AG04450 (cell line): ENCODE measurements around the gene KCNQ4. TPM values are rescaled to one million over a fixed set of nuclear protein-coding genes. Genes with fewer than 3 reads are reported as not detected.

Experiments used
- CTCF ChIA-PET: fragments of 300-600, 350-600 bp; formaldehyde crosslinking; extraction: SDS; loops from one replicate; lab custom pipeline; 2022; ENCODE audit warnings: antibody characterized with exemption, inconsistent platforms; lab: Charles Lee
- POLR2A ChIA-PET: fragments of 350-600 bp; formaldehyde crosslinking; extraction: SDS; loops from one replicate; lab custom pipeline; 2021; ENCODE audit warnings: antibody characterized with exemption, inconsistent platforms; lab: Yijun Ruan, JAX
- DNase-seq: peaks from one replicate; pipeline ENCODE4 v3.0.0-alpha.2; 2011; ENCODE audit warnings: low read depth, low spot score
- H3K27ac ChIP-seq: one replicate; pipeline ENCODE4 v1.5.1; 2012; ENCODE audit warnings: low read depth, low read length, control low read depth
- H3K27me3 ChIP-seq: one replicate; pipeline ENCODE4 v1.6.0; 2012; ENCODE audit warnings: low read length; ENCODE audit not compliant: control insufficient read depth, insufficient read depth
- H3K4me3 ChIP-seq: 2 replicates; pipeline ENCODE4 v1.5.1; 2011; ENCODE audit warnings: mild to moderate bottlenecking, low read depth, low read length, control low read depth
- H3K9me3 ChIP-seq: 2 replicates; pipeline ENCODE4 v1.5.1; 2012; ENCODE audit warnings: low read length; ENCODE audit not compliant: control insufficient read depth, insufficient read depth
- polyA plus RNA-seq: library from polyadenylated mRNA; depleted of rRNA; stranded (reverse); fragments of >200 nt; gene quantifications from 2 replicates; pipeline ENCODE4 v1.2.3, GENCODE V29; 2011
- TF ChIP-seq, protein P1 (sequence below): IDR thresholded peaks from 2 replicates; pipeline ENCODE4 v1.5.1; 2011; ENCODE audit warnings: low read depth, low read length, control low read depth, inconsistent platforms

KCNQ4 gene
- polyA plus RNA-seq, 1 experiment: not detected

DNA sequence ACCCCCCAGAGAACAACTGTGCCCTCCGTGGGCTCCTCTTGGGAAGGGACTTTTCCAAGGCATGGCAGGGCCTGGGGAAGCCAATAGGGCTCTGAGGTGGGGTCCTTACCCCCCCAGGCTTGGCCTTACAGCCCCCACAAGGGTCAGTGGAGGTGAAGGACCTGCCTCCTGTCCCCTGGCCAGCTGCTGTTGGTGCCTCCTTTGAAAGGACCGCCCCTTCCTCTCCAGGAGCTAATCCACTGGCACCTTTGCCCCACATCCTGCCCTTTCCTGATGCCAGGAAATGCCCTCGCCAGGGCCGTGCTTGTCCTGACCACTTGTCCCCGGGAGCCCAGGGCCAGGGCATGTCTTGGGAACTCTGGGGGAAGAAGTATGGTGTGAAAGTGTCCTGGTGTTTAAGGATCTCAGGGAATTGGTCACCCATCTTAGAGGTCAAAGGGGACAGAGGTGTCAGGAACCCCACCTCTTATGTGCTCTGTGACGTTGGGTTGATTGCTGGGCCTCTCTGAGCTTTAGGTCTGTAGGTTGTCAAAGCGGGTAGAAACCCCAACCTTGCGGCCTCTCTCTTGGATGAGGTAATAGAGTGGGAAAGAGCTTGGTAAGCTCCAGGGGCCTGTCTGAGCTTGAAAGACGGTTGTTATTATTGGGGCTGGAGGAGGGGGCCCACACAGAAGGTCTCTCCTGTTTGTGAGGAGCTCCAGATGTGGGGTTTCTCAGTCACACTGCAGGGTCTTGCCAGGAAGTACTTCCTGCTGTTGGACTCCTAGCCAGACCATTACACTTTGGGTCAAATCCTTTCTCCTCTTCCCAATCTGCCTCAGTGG lies 2.8 kb downstream of the KCNQ4 start:
- TF ChIP-seq, protein P1, sequence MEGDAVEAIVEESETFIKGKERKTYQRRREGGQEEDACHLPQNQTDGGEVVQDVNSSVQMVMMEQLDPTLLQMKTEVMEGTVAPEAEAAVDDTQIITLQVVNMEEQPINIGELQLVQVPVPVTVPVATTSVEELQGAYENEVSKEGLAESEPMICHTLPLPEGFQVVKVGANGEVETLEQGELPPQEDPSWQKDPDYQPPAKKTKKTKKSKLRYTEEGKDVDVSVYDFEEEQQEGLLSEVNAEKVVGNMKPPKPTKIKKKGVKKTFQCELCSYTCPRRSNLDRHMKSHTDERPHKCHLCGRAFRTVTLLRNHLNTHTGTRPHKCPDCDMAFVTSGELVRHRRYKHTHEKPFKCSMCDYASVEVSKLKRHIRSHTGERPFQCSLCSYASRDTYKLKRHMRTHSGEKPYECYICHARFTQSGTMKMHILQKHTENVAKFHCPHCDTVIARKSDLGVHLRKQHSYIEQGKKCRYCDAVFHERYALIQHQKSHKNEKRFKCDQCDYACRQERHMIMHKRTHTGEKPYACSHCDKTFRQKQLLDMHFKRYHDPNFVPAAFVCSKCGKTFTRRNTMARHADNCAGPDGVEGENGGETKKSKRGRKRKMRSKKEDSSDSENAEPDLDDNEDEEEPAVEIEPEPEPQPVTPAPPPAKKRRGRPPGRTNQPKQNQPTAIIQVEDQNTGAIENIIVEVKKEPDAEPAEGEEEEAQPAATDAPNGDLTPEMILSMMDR: no peak
- Histone ChIP-seq H3K9me3 (no peaks in the 10 kb centered on the region; the same call in 1 of the 2 replicates), H3K4me3 (no peak overlapping the region), H3K27ac (no peak overlapping the region), H3K27me3 (peaks cover 56% of the 10 kb centered on the region)
- POLR2A ChIA-PET: interaction anchor here (0.5 to 1.0 kb wide), 2 partner anchors 40 to 95 kb away, joined by 3 to 9 read pairs; partner anchors contain the start of gene NFYC
- CTCF ChIA-PET: no interaction called here
- DNase-seq: no peak

DNA sequence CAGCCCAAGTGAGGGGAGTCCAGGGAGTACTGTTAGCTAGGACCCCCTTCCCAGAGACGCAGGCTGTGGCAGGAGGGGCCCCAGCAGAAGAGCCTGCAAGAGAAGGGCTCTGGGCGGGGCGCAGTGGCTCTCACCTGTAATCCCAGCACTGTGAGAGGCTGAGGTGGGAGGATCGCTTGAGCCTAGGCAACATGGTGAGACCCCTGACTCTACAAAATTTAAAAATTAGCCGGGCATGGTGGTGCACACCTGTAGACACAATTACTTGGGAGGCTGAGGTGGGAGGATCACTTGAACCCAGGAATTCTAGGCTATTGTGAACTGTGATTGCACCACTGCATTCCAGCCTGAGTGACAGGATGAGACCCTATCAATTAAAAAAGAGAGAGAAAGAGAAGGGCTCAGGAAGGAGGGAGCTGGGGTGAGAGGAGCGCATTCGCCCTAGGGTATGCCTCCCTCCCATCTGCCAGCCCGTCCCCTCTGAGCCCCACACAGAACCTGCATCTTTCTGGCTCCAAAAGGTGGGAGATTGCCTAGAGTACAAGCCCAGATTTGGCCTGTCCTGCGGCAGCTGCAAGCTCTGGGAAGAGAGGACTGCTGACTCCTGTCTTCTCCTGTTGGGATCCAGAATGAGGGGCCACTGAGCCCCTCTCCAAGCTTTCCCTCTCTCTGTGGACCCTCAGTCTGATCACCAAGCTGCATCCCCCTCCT lies 3.6 kb downstream of the KCNQ4 start:
- Histone ChIP-seq H3K9me3 (no peaks in the 10 kb centered on the region; the same call in 1 of the 2 replicates), H3K27me3 (peaks cover 58% of the 10 kb centered on the region), H3K4me3 (no peak overlapping the region), H3K27ac (no peak overlapping the region)
- DNase-seq: no peak
- POLR2A ChIA-PET: interaction anchor here (1.0 kb wide), 1 partner anchor 96 kb away, joined by 3 read pairs; the partner anchor contains the start of gene NFYC
- TF ChIP-seq, protein P1: no peak
- CTCF ChIA-PET: interaction anchor here (1.6 kb wide), 1 partner anchor 13 kb away, joined by 4 read pairs; no protein-coding TSS in a partner anchor

DNA sequence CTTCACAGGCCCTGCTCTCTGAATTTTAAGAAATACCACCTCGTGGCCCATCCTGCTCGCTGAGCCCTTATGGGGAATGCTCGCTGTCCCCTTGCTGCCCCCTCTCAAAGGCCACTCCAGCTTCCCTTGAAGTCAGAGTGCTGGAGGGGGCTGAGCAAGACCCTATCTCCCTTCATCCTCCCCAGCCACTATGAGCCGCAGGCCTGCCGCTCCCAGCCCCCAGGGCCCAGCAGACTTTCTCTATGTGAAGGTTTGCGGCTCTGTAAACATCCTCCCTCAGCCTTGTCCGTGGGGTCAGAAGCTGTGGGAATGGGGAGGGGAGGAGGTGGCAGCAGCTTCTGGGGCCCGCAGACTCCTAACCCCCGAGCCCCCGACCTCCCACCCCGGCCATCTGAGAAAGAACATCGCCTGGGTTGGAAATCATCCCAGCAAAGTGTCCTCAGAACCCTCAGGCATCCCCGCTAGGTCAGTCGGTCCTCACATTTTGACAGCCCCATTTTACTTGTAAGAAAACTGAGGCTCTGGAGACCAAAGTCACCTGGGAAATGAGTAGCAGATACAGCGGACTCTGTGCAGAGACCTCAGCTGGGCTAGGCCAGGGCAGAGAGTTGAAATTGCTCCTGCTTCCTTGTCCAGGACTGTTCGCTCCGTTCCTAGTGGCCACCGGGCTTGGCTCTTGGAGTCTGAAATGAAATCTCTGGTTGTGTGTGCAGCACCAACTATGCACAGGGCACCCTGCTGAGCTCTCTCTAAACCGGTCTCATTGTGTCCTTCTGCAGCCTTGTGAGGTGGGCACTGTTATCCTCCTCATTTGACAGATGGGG lies 4.4 kb downstream of the KCNQ4 start:
- Histone ChIP-seq H3K9me3 (no peaks in the 10 kb centered on the region; the same call in 1 of the 2 replicates), H3K27me3 (peaks cover 59% of the 10 kb centered on the region), H3K4me3 (no peak overlapping the region), H3K27ac (no peak overlapping the region)
- ChIA-PET POLR2A (no interaction called here), CTCF (interaction anchor here (1.6 kb wide), 1 partner anchor 14 kb away, joined by 4 read pairs; no protein-coding TSS in a partner anchor)
- DNase-seq: no peak
- TF ChIP-seq, protein P1: no peak

DNA sequence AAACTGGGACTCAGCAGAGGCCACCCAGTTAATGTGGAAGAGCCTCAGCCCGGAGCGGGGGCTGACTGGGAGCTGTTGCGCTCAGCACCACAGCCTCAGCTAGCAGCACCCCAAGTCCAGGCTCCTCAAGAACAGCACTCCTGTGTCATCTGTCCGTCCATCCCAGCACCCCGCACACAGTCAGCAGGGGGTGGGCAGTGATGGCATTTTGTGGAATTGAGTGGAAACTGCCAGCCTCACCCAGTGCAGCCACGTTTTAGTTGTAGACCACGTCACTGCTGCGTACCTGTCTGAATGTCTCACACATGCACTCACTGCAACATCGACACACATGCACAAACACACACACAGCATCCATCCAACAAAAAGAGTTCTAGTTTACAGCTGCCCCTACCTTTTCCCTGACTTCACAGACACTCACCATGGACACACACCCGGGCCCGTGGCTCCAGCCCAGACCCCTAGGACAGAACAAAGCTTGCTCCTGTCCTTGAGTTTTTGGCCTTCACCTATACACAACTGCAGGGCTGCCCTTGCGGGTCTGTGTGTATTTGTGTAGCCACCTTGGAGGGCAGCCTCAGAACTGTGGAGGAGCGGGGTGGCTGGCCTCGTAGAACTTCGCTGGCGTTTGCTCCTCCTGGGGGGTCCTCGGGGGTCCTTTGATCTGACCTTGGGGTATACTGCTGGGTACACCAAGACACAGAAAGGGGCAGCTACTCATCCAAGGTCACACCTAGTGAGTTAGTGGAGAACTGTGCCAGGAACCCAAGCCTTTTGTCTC lies 5.2 kb downstream of the KCNQ4 start:
- Histone ChIP-seq H3K9me3 (no peaks in the 10 kb centered on the region; the same call in 1 of the 2 replicates), H3K27ac (no peak overlapping the region), H3K4me3 (no peak overlapping the region), H3K27me3 (peaks cover 63% of the 10 kb centered on the region)
- CTCF ChIA-PET: interaction anchor here (1.6 kb wide), 1 partner anchor 15 kb away, joined by 4 read pairs; no protein-coding TSS in a partner anchor
- POLR2A ChIA-PET: no interaction called here
- TF ChIP-seq, protein P1: no peak
- DNase-seq: no peak
